DND-41 (cell line): ENCODE data around the gene RILP.
A peak's percentile ranks its signal among the peaks of the same experiment; 100 is the strongest.

ENCODE experiments used
- ATAC-seq: fragments of 200-7000 bp; cut with Tn5 transposase; 3 replicates; pipeline ENCODE4 v1.9.1; 2021; ENCODE audit warnings: low read depth; ENCODE audit not compliant: insufficient read depth
- DNase-seq: peaks from one replicate; pipeline ENCODE4 v3.0.0-alpha.2; 2020
- H2AFZ ChIP-seq: 2 replicates; pipeline ENCODE4 v1.6.0; 2012; ENCODE audit warnings: low read depth, low read length
- H3K27ac ChIP-seq: 2 replicates; pipeline ENCODE4 v1.5.1; 2012; ENCODE audit warnings: low read length, inconsistent platforms
- H3K27me3 ChIP-seq: fragments of 200-600 bp; sonication (generic); 2 replicates; pipeline ENCODE4 v1.6.0; 2012; ENCODE audit warnings: low read length, mild to moderate bottlenecking, inconsistent platforms; ENCODE audit not compliant: insufficient read depth, poor library complexity
- H3K36me3 ChIP-seq: 2 replicates; pipeline ENCODE4 v1.5.1; 2012; ENCODE audit warnings: low read length, inconsistent platforms; ENCODE audit not compliant: insufficient read depth
- H3K4me1 ChIP-seq: 2 replicates; pipeline ENCODE4 v1.5.1; 2012; ENCODE audit warnings: mild to moderate bottlenecking, low read length; ENCODE audit not compliant: insufficient read depth
- H3K4me2 ChIP-seq: 2 replicates; pipeline ENCODE4 v1.6.0; 2012; ENCODE audit warnings: mild to moderate bottlenecking, moderate library complexity, low read length, inconsistent platforms; ENCODE audit not compliant: insufficient read depth
- H3K4me3 ChIP-seq, 2 experiments: fragments of 200-600 bp in 1 of 2; shearing (Covaris generic) in 1 of 2; 2 replicates each; pipeline ENCODE4 v1.5.1; 2012 to 2016; ENCODE audit warnings: inconsistent platforms in 2 of 2, low read length in 2 of 2, mild to moderate bottlenecking in 2 of 2, low read depth in 1 of 2, moderate library complexity in 1 of 2
- H3K79me2 ChIP-seq: 2 replicates; pipeline ENCODE4 v1.6.0; 2012; ENCODE audit warnings: low read length, inconsistent platforms; ENCODE audit not compliant: insufficient read depth
- H3K9ac ChIP-seq: 2 replicates; pipeline ENCODE4 v1.6.0; 2012; ENCODE audit warnings: low read depth, mild to moderate bottlenecking, inconsistent platforms, low read length, moderate library complexity
- H3K9me3 ChIP-seq: 2 replicates; pipeline ENCODE4 v1.5.1; 2012; ENCODE audit warnings: low read length, moderate library complexity, mild to moderate bottlenecking, inconsistent platforms; ENCODE audit not compliant: insufficient read depth, severe bottlenecking
- H4K20me1 ChIP-seq: 2 replicates; pipeline ENCODE4 v1.6.0; 2012; ENCODE audit warnings: low read length; ENCODE audit not compliant: insufficient read depth
- CTCF ChIP-seq: IDR thresholded peaks from 2 replicates; pipeline ENCODE4 v1.5.1; 2012; ENCODE audit warnings: borderline replicate concordance, low read length, moderate library complexity, mild to moderate bottlenecking; ENCODE audit not compliant: poor library complexity, severe bottlenecking; ENCODE audit errors: extremely low read depth
- EZH2 ChIP-seq: IDR thresholded peaks from 3 replicates; pipeline ENCODE4 v1.6.1; 2012; ENCODE audit warnings: borderline replicate concordance, low read depth, mild to moderate bottlenecking, moderate library complexity, low read length, inconsistent platforms; ENCODE audit not compliant: severe bottlenecking

RILP gene

GRCh38 chr17:1684378-1685189 lies 34.9 kb upstream of the RILP start, which contains the start of gene PRPF8:
Gene PRPF8, minus strand, starts transcription at chr17:1684867. Its CDS starts 296 bp downstream, at chr17:1684571.
- Histone ChIP-seq H3K79me2 (peaks cover 54% of the 10 kb centered on the region), H3K9ac (peak within 1 kb of the TSS; percentile 98), H3K4me3 (peak within 1 kb of the TSS; percentile 94 to 95), H3K27ac (peak within 1 kb of the TSS; percentile 90), H3K9me3 (no peaks in the 10 kb centered on the region), H3K4me2 (peak within 1 kb of the TSS; percentile 86), H2AFZ (peak within 1 kb of the TSS; percentile 94), H3K36me3 (peaks cover 41% of the 10 kb centered on the region), H3K27me3 (no peaks in the 10 kb centered on the region), H4K20me1 (peaks cover 45% of the 10 kb centered on the region), H3K4me1 (peaks cover 43% of the 10 kb centered on the region)
- DNase-seq (peak; percentile 98), ATAC-seq (peak; percentile 98)
- no peak for TF ChIP-seq EZH2
- no peak for TF ChIP-seq CTCF

GRCh38 chr17:1683459-1683858 lies 33.8 kb upstream of the RILP start:
- TF ChIP-seq EZH2 (no peak), CTCF (no peak)
- peaks cover 51% of the 10 kb centered on the region for H4K20me1 ChIP-seq
- no peak overlapping the region for H2AFZ ChIP-seq
- ATAC-seq (no peak), DNase-seq (no peak)
- peak overlapping the region; percentile 98 for H3K9ac ChIP-seq
- peaks cover 52% of the 10 kb centered on the region for H3K36me3 ChIP-seq
- H3K27ac ChIP-seq: peak overlapping the region; percentile 90
- H3K4me1 ChIP-seq: peaks cover 43% of the 10 kb centered on the region
- H3K4me3 ChIP-seq: peak overlapping the region; percentile 94 to 95; a peak in 3 of 4 replicates
- H3K27me3 ChIP-seq: no peaks in the 10 kb centered on the region
- H3K9me3 ChIP-seq: no peaks in the 10 kb centered on the region
- H3K79me2 ChIP-seq: peaks cover 60% of the 10 kb centered on the region
- peak overlapping the region; percentile 69 for H3K4me2 ChIP-seq

- H2AFZ ChIP-seq: no peak overlapping the region
- H4K20me1 ChIP-seq: peaks cover 71% of the 10 kb centered on the region
- no peaks in the 10 kb centered on the region for H3K27me3 ChIP-seq
- H3K79me2 ChIP-seq: peaks cover 57% of the 10 kb centered on the region
- no peak overlapping the region for H3K27ac ChIP-seq
- H3K4me3 ChIP-seq: no peak overlapping the region
- H3K4me1 ChIP-seq: peaks cover 7% of the 10 kb centered on the region; the same call in 1 of the 2 replicates
- TF ChIP-seq CTCF: no peak
- TF ChIP-seq EZH2: no peak
- peaks cover 95% of the 10 kb centered on the region for H3K36me3 ChIP-seq
- no peak overlapping the region for H3K4me2 ChIP-seq
- ATAC-seq (no peak; the same call in 2 of the 3 replicates), DNase-seq (no peak)
- no peak overlapping the region for H3K9ac ChIP-seq
- no peaks in the 10 kb centered on the region for H3K9me3 ChIP-seq
These were observed 26.7 kb upstream of the RILP start for GRCh38 chr17:1676401-1676800.
